DOHH2 (cell line): ENCODE measurements around the gene LGR6.
A peak's percentile ranks its signal among the peaks of the same experiment; 100 is the strongest.

Experiments used
- H3F3A ChIP-seq: fragments of 200-600 bp; sonication (generic), shearing (Covaris generic); 2 replicates; pipeline ENCODE4 v1.6.0; 2016; ENCODE audit warnings: antibody characterized with exemption, mild to moderate bottlenecking; ENCODE audit not compliant: control insufficient read depth, insufficient read depth
- H3K27ac ChIP-seq: fragments of 200-600 bp; sonication (generic); 2 replicates; pipeline ENCODE4 v1.5.1; 2014; ENCODE audit warnings: low read depth, mild to moderate bottlenecking, low read length, moderate library complexity
- H3K27me3 ChIP-seq: fragments of 200-600 bp; sonication (generic); 2 replicates; pipeline ENCODE4 v1.6.1; 2014; ENCODE audit warnings: mild to moderate bottlenecking, low read length, mixed read lengths; ENCODE audit not compliant: control insufficient read depth
- H3K36me3 ChIP-seq: fragments of 200-600 bp; sonication (generic); 2 replicates; pipeline ENCODE4 v1.6.1; 2014; ENCODE audit warnings: mild to moderate bottlenecking, low read length, moderate library complexity, mixed read lengths; ENCODE audit not compliant: control insufficient read depth
- H3K4me1 ChIP-seq: fragments of 200-600 bp; sonication (generic); 2 replicates; pipeline ENCODE4 v1.6.1; 2014; ENCODE audit warnings: mild to moderate bottlenecking, low read length, mixed read lengths; ENCODE audit not compliant: control insufficient read depth
- H3K4me2 ChIP-seq: fragments of 200-600 bp; sonication (generic); 2 replicates; pipeline ENCODE4 v1.6.0; 2014; ENCODE audit warnings: mild to moderate bottlenecking, low read length, moderate library complexity
- H3K4me3 ChIP-seq: fragments of 200-600 bp; sonication (generic); 2 replicates; pipeline ENCODE4 v1.5.1; 2014; ENCODE audit warnings: mild to moderate bottlenecking, low read length, mixed read lengths
- H3K79me2 ChIP-seq: fragments of 200-600 bp; sonication (generic); 2 replicates; pipeline ENCODE4 v1.6.1; 2014; ENCODE audit warnings: mild to moderate bottlenecking, low read length, mixed read lengths; ENCODE audit not compliant: control insufficient read depth
- H3K9me2 ChIP-seq: fragments of 200-600 bp; sonication (generic); replicated peaks from 2 replicates; pipeline ENCODE4 v1.6.1; 2014; ENCODE audit warnings: mild to moderate bottlenecking, low read length, mixed read lengths; ENCODE audit not compliant: control insufficient read depth
- H3K9me3 ChIP-seq: fragments of 200-600 bp; sonication (generic); 2 replicates; pipeline ENCODE4 v1.6.1; 2014; ENCODE audit warnings: antibody characterized with exemption, low read length, mixed read lengths; ENCODE audit not compliant: control insufficient read depth, insufficient read depth
- H4K20me1 ChIP-seq: fragments of 200-600 bp; sonication (generic); 2 replicates; pipeline ENCODE4 v1.6.0; 2014; ENCODE audit warnings: low read depth, mild to moderate bottlenecking, antibody characterized with exemption, low read length, moderate library complexity; ENCODE audit not compliant: control insufficient read depth, insufficient read depth
- EZH2phosphoT487 ChIP-seq: fragments of 200-600 bp; sonication (generic); IDR thresholded peaks from 2 replicates; pipeline ENCODE4 v1.6.1; 2017; ENCODE audit warnings: borderline replicate concordance, mild to moderate bottlenecking, antibody characterized with exemption, low read length, moderate library complexity, mixed read lengths
- TF ChIP-seq, protein P1 (sequence below): fragments of 200-600 bp; sonication (generic); IDR thresholded peaks from one replicate; pipeline ENCODE4 v1.5.1; 2014; ENCODE audit warnings: antibody characterized with exemption, mild to moderate bottlenecking, low read depth, low read length; ENCODE audit not compliant: poor library complexity, severe bottlenecking

LGR6 gene

GRCh38 chr1:202155478-202156021 is 38.0 kb upstream of the LGR6 start:
- Histone ChIP-seq H4K20me1 (peaks cover 3% of the 10 kb centered on the region; the same call in 1 of the 2 replicates), H3K36me3 (peaks cover 98% of the 10 kb centered on the region), H3K9me2 (no peaks in the 10 kb centered on the region), H3K4me1 (peaks cover 57% of the 10 kb centered on the region), H3F3A (peaks cover 27% of the 10 kb centered on the region), H3K27ac (peak overlapping the region; percentile 50), H3K4me2 (peak overlapping the region; percentile 34), H3K4me3 (peak overlapping the region; percentile 5; the same call in 1 of the 2 replicates), H3K9me3 (no peaks in the 10 kb centered on the region), H3K79me2 (peaks cover 30% of the 10 kb centered on the region), H3K27me3 (no peaks in the 10 kb centered on the region)
- TF ChIP-seq EZH2phosphoT487 = no peak
- TF ChIP-seq, protein P1, sequence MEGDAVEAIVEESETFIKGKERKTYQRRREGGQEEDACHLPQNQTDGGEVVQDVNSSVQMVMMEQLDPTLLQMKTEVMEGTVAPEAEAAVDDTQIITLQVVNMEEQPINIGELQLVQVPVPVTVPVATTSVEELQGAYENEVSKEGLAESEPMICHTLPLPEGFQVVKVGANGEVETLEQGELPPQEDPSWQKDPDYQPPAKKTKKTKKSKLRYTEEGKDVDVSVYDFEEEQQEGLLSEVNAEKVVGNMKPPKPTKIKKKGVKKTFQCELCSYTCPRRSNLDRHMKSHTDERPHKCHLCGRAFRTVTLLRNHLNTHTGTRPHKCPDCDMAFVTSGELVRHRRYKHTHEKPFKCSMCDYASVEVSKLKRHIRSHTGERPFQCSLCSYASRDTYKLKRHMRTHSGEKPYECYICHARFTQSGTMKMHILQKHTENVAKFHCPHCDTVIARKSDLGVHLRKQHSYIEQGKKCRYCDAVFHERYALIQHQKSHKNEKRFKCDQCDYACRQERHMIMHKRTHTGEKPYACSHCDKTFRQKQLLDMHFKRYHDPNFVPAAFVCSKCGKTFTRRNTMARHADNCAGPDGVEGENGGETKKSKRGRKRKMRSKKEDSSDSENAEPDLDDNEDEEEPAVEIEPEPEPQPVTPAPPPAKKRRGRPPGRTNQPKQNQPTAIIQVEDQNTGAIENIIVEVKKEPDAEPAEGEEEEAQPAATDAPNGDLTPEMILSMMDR = no peak

DNA sequence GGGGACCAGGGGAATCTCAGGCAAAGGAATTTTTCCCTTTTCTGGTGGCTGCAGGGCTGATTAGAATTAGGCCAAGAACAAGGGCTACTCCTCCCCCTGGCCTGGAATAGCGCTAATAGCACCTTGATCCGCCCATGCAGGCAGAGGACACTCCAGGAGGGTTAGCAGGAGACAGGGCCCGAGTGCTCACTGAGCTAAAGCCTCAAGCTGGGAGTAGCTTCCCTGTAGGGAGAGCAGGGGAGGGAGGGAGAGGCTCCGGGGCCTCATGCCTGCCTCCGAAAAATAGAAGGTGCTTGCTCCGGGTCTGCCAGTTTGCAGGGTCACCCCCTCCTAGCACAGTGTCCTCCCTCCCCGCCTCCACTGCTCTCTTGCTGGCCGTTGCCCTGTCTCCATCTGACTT is 37.0 kb upstream of the LGR6 start:
- Histone ChIP-seq H3F3A (peaks cover 27% of the 10 kb centered on the region), H3K4me1 (peaks cover 67% of the 10 kb centered on the region), H3K27me3 (no peaks in the 10 kb centered on the region), H3K79me2 (peaks cover 39% of the 10 kb centered on the region), H3K4me3 (no peak overlapping the region), H3K9me3 (no peaks in the 10 kb centered on the region), H4K20me1 (peaks cover 3% of the 10 kb centered on the region; the same call in 1 of the 2 replicates), H3K27ac (peak overlapping the region; percentile 50; the same call in 1 of the 2 replicates), H3K9me2 (no peaks in the 10 kb centered on the region), H3K4me2 (peak overlapping the region; percentile 20), H3K36me3 (peaks cover 88% of the 10 kb centered on the region)
- TF ChIP-seq EZH2phosphoT487 = no peak
- TF ChIP-seq, protein P1 = no peak

GRCh38 chr1:202157945-202158344 is 35.7 kb upstream of the LGR6 start:
- TF ChIP-seq, protein P1 = no peak
- no peak for TF ChIP-seq EZH2phosphoT487
- Histone ChIP-seq H3K4me2 (peak overlapping the region; percentile 88), H4K20me1 (peaks cover 3% of the 10 kb centered on the region; the same call in 1 of the 2 replicates), H3K9me3 (no peaks in the 10 kb centered on the region), H3K4me1 (peaks cover 80% of the 10 kb centered on the region), H3K9me2 (no peaks in the 10 kb centered on the region), H3F3A (peaks cover 27% of the 10 kb centered on the region), H3K36me3 (peaks cover 74% of the 10 kb centered on the region), H3K4me3 (peak overlapping the region; percentile 80), H3K27me3 (no peaks in the 10 kb centered on the region), H3K79me2 (peaks cover 39% of the 10 kb centered on the region), H3K27ac (peak overlapping the region; percentile 92)
